Activated CD4-positive, alpha-beta T cell treated with anti-CD3 and anti-CD28 coated beads for 36 hours (primary cell): Measurements from ENCODE around the gene PIP5K1B. TPM values are rescaled to one million over a fixed set of nuclear protein-coding genes. Genes with fewer than 3 reads are reported as not detected.
A peak's percentile ranks its signal among the peaks of the same experiment; 100 is the strongest.

Experiments used
- ATAC-seq: fragments of 200-7000 bp; cut with Tn5 transposase; one replicate; pipeline ENCODE4 v1.10.0; 2021; ENCODE audit warnings: mild to moderate bottlenecking, moderate library complexity
- CTCF ChIA-PET: fragments of 350-600 bp; sonication (Branson Sonifier 250); formaldehyde crosslinking; loops from one replicate; lab custom pipeline; 2021; ENCODE audit warnings: antibody characterized with exemption; lab: Charles Lee
- POLR2A ChIA-PET: fragments of 350-600 bp; sonication (Branson Sonifier 250); formaldehyde crosslinking; loops from one replicate; lab custom pipeline; 2021; ENCODE audit warnings: antibody characterized with exemption, inconsistent platforms; lab: Charles Lee
- DNase-seq: peaks from one replicate; pipeline ENCODE4 v3.0.0-alpha.2; 2020
- H3K27ac Mint-ChIP-seq: one replicate; pipeline ENCODE4 v1.8.0; 2021; ENCODE audit warnings: mixed read lengths
- H3K27me3 Mint-ChIP-seq: one replicate; pipeline ENCODE4 v1.8.0; 2021; ENCODE audit warnings: mixed read lengths
- H3K36me3 Mint-ChIP-seq: one replicate; pipeline ENCODE4 v1.8.0; 2021; ENCODE audit warnings: low read depth, mixed read lengths
- H3K4me1 Mint-ChIP-seq: one replicate; pipeline ENCODE4 v1.8.0; 2021; ENCODE audit warnings: mixed read lengths
- H3K4me3 Mint-ChIP-seq: one replicate; pipeline ENCODE4 v1.8.0; 2021; ENCODE audit warnings: mild to moderate bottlenecking, moderate library complexity, mixed read lengths
- H3K9me3 Mint-ChIP-seq: one replicate; pipeline ENCODE4 v1.8.0; 2021; ENCODE audit warnings: low read depth, mixed read lengths
- intact Hi-C, 2 experiments: fragments of 100-400 bp; cut with DNase I in 1 of 2; cut with micrococcal nuclease in 1 of 2; formaldehyde crosslinking; loops; one replicate each; pipeline versions ENCODE4 v1.14.2 to v1.15.1; 2022 to 2024; cut with DNase I, micrococcal nuclease
- total RNA-seq, 2 experiments: library from RNA; stranded (reverse); gene quantifications; one replicate each; pipeline ENCODE4 v1.2.3, GENCODE V29; 2021

PIP5K1B gene
- total RNA-seq, 2 experiments from 2014 or later: 1.6 TPM

- peaks cover 9% of the 10 kb centered on the region for H3K27me3 Mint-ChIP-seq
- H3K4me1 Mint-ChIP-seq: peaks cover 5% of the 10 kb centered on the region
- intact Hi-C loops: no loop called here
- no peak overlapping the region for H3K27ac Mint-ChIP-seq
- CTCF ChIA-PET: interaction anchor here (0.7 to 1.6 kb wide), 6 partner anchors 10 to 442 kb away, joined by 3 to 5 read pairs (median 3); a partner anchor contains a TSS
- ATAC-seq: no peak
- DNase-seq: no peak
- no peaks in the 10 kb centered on the region for H3K9me3 Mint-ChIP-seq
- H3K4me3 Mint-ChIP-seq: no peak overlapping the region
- no peaks in the 10 kb centered on the region for H3K36me3 Mint-ChIP-seq
- POLR2A ChIA-PET: no interaction called here
Measured at GRCh38 chr9:69009708-69010107, 304.7 kb downstream of the PIP5K1B start.

- Mint-ChIP-seq H3K36me3 (no peaks in the 10 kb centered on the region), H3K9me3 (no peaks in the 10 kb centered on the region), H3K27ac (no peak overlapping the region), H3K4me3 (no peak overlapping the region), H3K4me1 (peaks cover 5% of the 10 kb centered on the region), H3K27me3 (peaks cover 9% of the 10 kb centered on the region)
- CTCF ChIA-PET: interaction anchor here (0.7 to 1.1 kb wide), 2 partner anchors 10 to 13 kb away, joined by 3 to 5 read pairs; no protein-coding TSS in a partner anchor
- intact Hi-C loops: no loop called here
- POLR2A ChIA-PET: no interaction called here
- ATAC-seq (no peak), DNase-seq (no peak)
Measured at GRCh38 chr9:69012696-69013381, 307.8 kb downstream of the PIP5K1B start.

GRCh38 chr9:69013382-69013727 is 308.3 kb downstream of the PIP5K1B start:
- Mint-ChIP-seq H3K9me3 (no peaks in the 10 kb centered on the region), H3K4me3 (no peak overlapping the region), H3K4me1 (peaks cover 6% of the 10 kb centered on the region), H3K36me3 (no peaks in the 10 kb centered on the region), H3K27me3 (peaks cover 9% of the 10 kb centered on the region), H3K27ac (no peak overlapping the region)
- ATAC-seq (no peak), DNase-seq (no peak)
- ChIA-PET POLR2A (no interaction called here), CTCF (interaction anchor here (0.8 kb wide), 1 partner anchor 28 kb away, joined by 3 read pairs; no protein-coding TSS in a partner anchor)
- intact Hi-C loops: no loop called here

GRCh38 chr9:69014013-69014412 is 309.0 kb downstream of the PIP5K1B start, which contains the start of gene PRKACG:
Gene PRKACG, minus strand, starts transcription at chr9:69014113. Its CDS starts 21 bp downstream, at chr9:69014092.
- H3K27ac Mint-ChIP-seq: no peak within 1 kb of the TSS
- DNase-seq (no peak), ATAC-seq (no peak)
- intact Hi-C loops: no loop called here
- peaks cover 9% of the 10 kb centered on the region for H3K27me3 Mint-ChIP-seq
- ChIA-PET CTCF (interaction anchor here (0.8 kb wide), 1 partner anchor 27 kb away, joined by 3 read pairs; no protein-coding TSS in a partner anchor), POLR2A (no interaction called here)
- H3K9me3 Mint-ChIP-seq: no peaks in the 10 kb centered on the region
- H3K4me1 Mint-ChIP-seq: peaks cover 13% of the 10 kb centered on the region
- no peak within 1 kb of the TSS for H3K4me3 Mint-ChIP-seq
- H3K36me3 Mint-ChIP-seq: no peaks in the 10 kb centered on the region

- no peak for ATAC-seq
- DNase-seq: no peak
Measured at GRCh38 chr9:69016191-69017096, 311.4 kb downstream of the PIP5K1B start.

GRCh38 chr9:69018737-69019136 is 313.7 kb downstream of the PIP5K1B start:
- DNase-seq: no peak
- Mint-ChIP-seq H3K27me3 (no peaks in the 10 kb centered on the region), H3K36me3 (no peaks in the 10 kb centered on the region), H3K4me3 (no peak overlapping the region), H3K4me1 (peaks cover 25% of the 10 kb centered on the region), H3K27ac (no peak overlapping the region), H3K9me3 (no peaks in the 10 kb centered on the region)
- intact Hi-C loops: no loop called here
- ChIA-PET POLR2A (no interaction called here), CTCF (interaction anchor here (1.4 kb wide), 1 partner anchor 14 kb away, joined by 3 read pairs; no protein-coding TSS in a partner anchor)
- ATAC-seq: peak; percentile 30

More at GRCh38 chr9:69016191-69017096, 311.4 kb downstream of the PIP5K1B start:
- H3K9me3 Mint-ChIP-seq: no peaks in the 10 kb centered on the region
- peaks cover 9% of the 10 kb centered on the region for H3K27me3 Mint-ChIP-seq
- no peak overlapping the region for H3K27ac Mint-ChIP-seq
- no peak overlapping the region for H3K4me3 Mint-ChIP-seq
- ChIA-PET POLR2A (no interaction called here), CTCF (interaction anchor here (0.7 to 1.3 kb wide), 3 partner anchors 12 to 433 kb away, joined by 3 read pairs; no protein-coding TSS in a partner anchor)
- H3K4me1 Mint-ChIP-seq: peaks cover 30% of the 10 kb centered on the region
- H3K36me3 Mint-ChIP-seq: no peaks in the 10 kb centered on the region
- intact Hi-C loops: no loop called here

GRCh38 chr9:69019808-69020207 is 314.8 kb downstream of the PIP5K1B start:
- Mint-ChIP-seq H3K27ac (no peak overlapping the region), H3K36me3 (no peaks in the 10 kb centered on the region), H3K27me3 (no peaks in the 10 kb centered on the region), H3K4me1 (peaks cover 27% of the 10 kb centered on the region), H3K9me3 (no peaks in the 10 kb centered on the region), H3K4me3 (no peak overlapping the region)
- ChIA-PET CTCF (interaction anchor here (1.1 to 1.3 kb wide), 2 partner anchors 15 to 23 kb away, joined by 3 to 5 read pairs; partner anchors contain the start of gene FXN), POLR2A (interaction anchor here (0.6 kb wide), 1 partner anchor 201 kb away, joined by 3 read pairs; no protein-coding TSS in a partner anchor)
- peak; percentile 70 for ATAC-seq
- intact Hi-C loops: loop anchor here in 1 of 2 experiments (10.0 kb wide), 1 partner anchor 315 kb away; the partner anchor contains the start of gene PIP5K1B
- no peak for DNase-seq

GRCh38 chr9:69020301-69021145 is 315.5 kb downstream of the PIP5K1B start:
- Mint-ChIP-seq H3K27ac (no peak overlapping the region), H3K36me3 (no peaks in the 10 kb centered on the region), H3K9me3 (no peaks in the 10 kb centered on the region), H3K4me3 (no peak overlapping the region), H3K4me1 (peaks cover 27% of the 10 kb centered on the region), H3K27me3 (no peaks in the 10 kb centered on the region)
- CTCF ChIA-PET: interaction anchor here (1.1 to 1.3 kb wide), 2 partner anchors 15 to 24 kb away, joined by 3 to 5 read pairs; partner anchors contain the start of gene FXN
- intact Hi-C loops: loop anchor here in 1 of 2 experiments (10.0 kb wide), 1 partner anchor 316 kb away; the partner anchor contains the start of gene PIP5K1B
- no peak for DNase-seq
- ATAC-seq: no peak
- POLR2A ChIA-PET: no interaction called here

- POLR2A ChIA-PET: no interaction called here
- H3K4me3 Mint-ChIP-seq: no peak overlapping the region
Measured at GRCh38 chr9:69023650-69024049, 318.6 kb downstream of the PIP5K1B start.

GRCh38 chr9:69027355-69028097 is 322.5 kb downstream of the PIP5K1B start:
- Mint-ChIP-seq H3K36me3 (no peaks in the 10 kb centered on the region), H3K9me3 (peaks cover 4% of the 10 kb centered on the region), H3K4me3 (no peak overlapping the region), H3K4me1 (peaks cover 35% of the 10 kb centered on the region), H3K27me3 (no peaks in the 10 kb centered on the region), H3K27ac (no peak overlapping the region)
- ATAC-seq (peak; percentile 86), DNase-seq (peak; percentile 57)
- CTCF ChIA-PET: interaction anchor here (0.5 to 1.4 kb wide), 11 partner anchors 11 to 465 kb away, joined by 3 to 5 read pairs (median 3); no protein-coding TSS in a partner anchor
- POLR2A ChIA-PET: no interaction called here
- intact Hi-C loops: loop anchor here (1.0 to 10.0 kb wide), 2 partner anchors 323 to 443 kb away; partner anchors contain the start of gene PIP5K1B (in 1 of the 2)

More at GRCh38 chr9:69023650-69024049, 318.6 kb downstream of the PIP5K1B start:
- intact Hi-C loops: loop anchor here in 1 of 2 experiments (10.0 kb wide), 1 partner anchor 319 kb away; the partner anchor contains the start of gene PIP5K1B
- no peak for DNase-seq
- no peak for ATAC-seq
- H3K9me3 Mint-ChIP-seq: no peaks in the 10 kb centered on the region
- no peaks in the 10 kb centered on the region for H3K36me3 Mint-ChIP-seq
- no peak overlapping the region for H3K27ac Mint-ChIP-seq
- CTCF ChIA-PET: interaction anchor here (0.8 kb wide), 2 partner anchors 12 to 20 kb away, joined by 3 read pairs; partner anchors contain the start of gene FXN
- no peaks in the 10 kb centered on the region for H3K27me3 Mint-ChIP-seq
- H3K4me1 Mint-ChIP-seq: peaks cover 35% of the 10 kb centered on the region
